ENCODE measurements around the gene PIK3R5. TPM values are rescaled to one million over a fixed set of nuclear protein-coding genes. Genes with fewer than 3 reads are reported as not detected.

The PIK3R5 gene
- polyA plus RNA-seq, 1 donor from 2014 or later: not detected

DNA sequence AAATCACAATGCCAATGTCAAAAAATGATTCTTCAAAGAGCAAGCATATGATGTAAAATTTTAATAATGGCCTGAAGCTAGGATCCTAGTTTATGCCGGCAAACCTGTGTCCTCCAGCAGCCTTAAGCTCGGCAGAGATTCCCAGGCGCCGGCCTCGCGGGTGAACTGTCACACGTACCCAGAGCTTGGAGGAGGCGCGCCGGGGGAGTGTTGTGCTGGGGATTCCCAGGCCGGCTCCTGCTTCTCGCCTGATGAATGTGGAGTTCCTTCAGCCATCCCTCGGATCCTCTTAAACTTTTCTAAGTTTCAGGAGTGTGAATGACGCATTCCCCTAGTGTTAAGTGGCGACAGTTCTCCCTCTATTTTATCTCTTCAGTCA is 36.7 kb upstream of the PIK3R5 start:
- H3K79me2 ChIP-seq (replicated peaks; ENCODE audit: insufficient read depth, low read length): no peaks in the 10 kb centered on the region
- no peak overlapping the region for H2AFZ ChIP-seq (ENCODE audit: low read depth, low read length)
- H4K20me1 ChIP-seq (ENCODE audit: insufficient read depth): no peaks in the 10 kb centered on the region
- peak overlapping the region; percentile 63 for H3K4me3 ChIP-seq (ENCODE audit: low read length)
- peak overlapping the region; percentile 52 for H3K9ac ChIP-seq (ENCODE audit: low read length)
- H3K36me3 ChIP-seq (ENCODE audit: insufficient read depth, low read length): no peaks in the 10 kb centered on the region
- H3F3A ChIP-seq (ENCODE audit: insufficient read depth, low read length, poor library complexity, severe bottlenecking): no peaks in the 10 kb centered on the region
- no peaks in the 10 kb centered on the region for H3K9me2 ChIP-seq (ENCODE audit: insufficient read depth, low read length)
- no peak overlapping the region for H3K27ac ChIP-seq (ENCODE audit: low read length)
- no peak for TF ChIP-seq EZH2 (IDR thresholded peaks at IDR 0.05; ENCODE audit: borderline replicate concordance, insufficient read depth, low read length, poor library complexity, severe bottlenecking)
- TF ChIP-seq EP300 (conservative IDR thresholded peaks at IDR 0.05; ENCODE audit: poor library complexity, severe bottlenecking): no peak
- TF ChIP-seq, protein P1, sequence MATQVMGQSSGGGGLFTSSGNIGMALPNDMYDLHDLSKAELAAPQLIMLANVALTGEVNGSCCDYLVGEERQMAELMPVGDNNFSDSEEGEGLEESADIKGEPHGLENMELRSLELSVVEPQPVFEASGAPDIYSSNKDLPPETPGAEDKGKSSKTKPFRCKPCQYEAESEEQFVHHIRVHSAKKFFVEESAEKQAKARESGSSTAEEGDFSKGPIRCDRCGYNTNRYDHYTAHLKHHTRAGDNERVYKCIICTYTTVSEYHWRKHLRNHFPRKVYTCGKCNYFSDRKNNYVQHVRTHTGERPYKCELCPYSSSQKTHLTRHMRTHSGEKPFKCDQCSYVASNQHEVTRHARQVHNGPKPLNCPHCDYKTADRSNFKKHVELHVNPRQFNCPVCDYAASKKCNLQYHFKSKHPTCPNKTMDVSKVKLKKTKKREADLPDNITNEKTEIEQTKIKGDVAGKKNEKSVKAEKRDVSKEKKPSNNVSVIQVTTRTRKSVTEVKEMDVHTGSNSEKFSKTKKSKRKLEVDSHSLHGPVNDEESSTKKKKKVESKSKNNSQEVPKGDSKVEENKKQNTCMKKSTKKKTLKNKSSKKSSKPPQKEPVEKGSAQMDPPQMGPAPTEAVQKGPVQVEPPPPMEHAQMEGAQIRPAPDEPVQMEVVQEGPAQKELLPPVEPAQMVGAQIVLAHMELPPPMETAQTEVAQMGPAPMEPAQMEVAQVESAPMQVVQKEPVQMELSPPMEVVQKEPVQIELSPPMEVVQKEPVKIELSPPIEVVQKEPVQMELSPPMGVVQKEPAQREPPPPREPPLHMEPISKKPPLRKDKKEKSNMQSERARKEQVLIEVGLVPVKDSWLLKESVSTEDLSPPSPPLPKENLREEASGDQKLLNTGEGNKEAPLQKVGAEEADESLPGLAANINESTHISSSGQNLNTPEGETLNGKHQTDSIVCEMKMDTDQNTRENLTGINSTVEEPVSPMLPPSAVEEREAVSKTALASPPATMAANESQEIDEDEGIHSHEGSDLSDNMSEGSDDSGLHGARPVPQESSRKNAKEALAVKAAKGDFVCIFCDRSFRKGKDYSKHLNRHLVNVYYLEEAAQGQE (IDR thresholded peaks at IDR 0.05; ENCODE audit: borderline replicate concordance): no peak
- no peak for TF ChIP-seq MXI1 (conservative IDR thresholded peaks at IDR 0.05; ENCODE audit: poor library complexity, severe bottlenecking)
- TF ChIP-seq TAF1 (IDR thresholded peaks at IDR 0.05; ENCODE audit: low read depth): no peak
- TF ChIP-seq, protein P2, sequence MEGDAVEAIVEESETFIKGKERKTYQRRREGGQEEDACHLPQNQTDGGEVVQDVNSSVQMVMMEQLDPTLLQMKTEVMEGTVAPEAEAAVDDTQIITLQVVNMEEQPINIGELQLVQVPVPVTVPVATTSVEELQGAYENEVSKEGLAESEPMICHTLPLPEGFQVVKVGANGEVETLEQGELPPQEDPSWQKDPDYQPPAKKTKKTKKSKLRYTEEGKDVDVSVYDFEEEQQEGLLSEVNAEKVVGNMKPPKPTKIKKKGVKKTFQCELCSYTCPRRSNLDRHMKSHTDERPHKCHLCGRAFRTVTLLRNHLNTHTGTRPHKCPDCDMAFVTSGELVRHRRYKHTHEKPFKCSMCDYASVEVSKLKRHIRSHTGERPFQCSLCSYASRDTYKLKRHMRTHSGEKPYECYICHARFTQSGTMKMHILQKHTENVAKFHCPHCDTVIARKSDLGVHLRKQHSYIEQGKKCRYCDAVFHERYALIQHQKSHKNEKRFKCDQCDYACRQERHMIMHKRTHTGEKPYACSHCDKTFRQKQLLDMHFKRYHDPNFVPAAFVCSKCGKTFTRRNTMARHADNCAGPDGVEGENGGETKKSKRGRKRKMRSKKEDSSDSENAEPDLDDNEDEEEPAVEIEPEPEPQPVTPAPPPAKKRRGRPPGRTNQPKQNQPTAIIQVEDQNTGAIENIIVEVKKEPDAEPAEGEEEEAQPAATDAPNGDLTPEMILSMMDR (IDR thresholded peaks at IDR 0.05; ENCODE audit: poor library complexity, severe bottlenecking): no peak
- TF ChIP-seq SMC3 (conservative IDR thresholded peaks at IDR 0.05; ENCODE audit: poor library complexity): no peak
- no peak for TF ChIP-seq RAD21 (conservative IDR thresholded peaks at IDR 0.05)
- no peak for TF ChIP-seq POLR2AphosphoS5 (IDR thresholded peaks at IDR 0.05)
- no peak overlapping the region for H3K4me2 ChIP-seq (ENCODE audit: low read length)
- H3K9me3 ChIP-seq (ENCODE audit: low read length): no peaks in the 10 kb centered on the region
- peaks cover 44% of the 10 kb centered on the region for H3K27me3 ChIP-seq (ENCODE audit: insufficient read depth, low read depth, low read length)

DNA sequence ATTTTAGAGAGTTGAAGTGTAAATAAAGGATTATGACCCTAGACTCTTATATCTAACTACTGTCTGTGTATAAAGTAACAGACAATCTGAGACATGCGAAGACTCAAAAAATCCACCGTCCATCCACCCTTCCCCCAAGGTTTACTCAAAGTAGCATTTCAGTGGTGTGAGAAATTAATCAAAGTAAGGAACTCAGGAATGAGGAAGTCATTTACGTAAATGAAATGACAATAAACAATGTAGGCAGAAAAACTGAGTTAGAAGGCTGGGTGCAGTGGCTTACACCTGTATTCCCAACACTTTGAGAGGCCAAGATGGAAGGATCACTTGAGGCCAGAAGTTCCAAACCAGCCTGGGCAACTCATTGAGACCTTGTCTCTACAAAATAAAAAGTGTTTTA is 36.1 kb upstream of the PIK3R5 start:
- H3K36me3 ChIP-seq (ENCODE audit: insufficient read depth, low read length): no peaks in the 10 kb centered on the region
- H3K9me2 ChIP-seq (ENCODE audit: insufficient read depth, low read length): no peaks in the 10 kb centered on the region
- H3K4me3 ChIP-seq (ENCODE audit: low read length): no peak overlapping the region
- no peak overlapping the region for H2AFZ ChIP-seq (ENCODE audit: low read depth, low read length)
- no peak overlapping the region for H3K27ac ChIP-seq (ENCODE audit: low read length)
- H3F3A ChIP-seq (ENCODE audit: insufficient read depth, low read length, poor library complexity, severe bottlenecking): no peaks in the 10 kb centered on the region
- H3K79me2 ChIP-seq (replicated peaks; ENCODE audit: insufficient read depth, low read length): no peaks in the 10 kb centered on the region
- H3K9me3 ChIP-seq (ENCODE audit: low read length): no peaks in the 10 kb centered on the region
- TF ChIP-seq, protein P1 (IDR thresholded peaks at IDR 0.05; ENCODE audit: borderline replicate concordance): no peak
- TF ChIP-seq POLR2AphosphoS5 (IDR thresholded peaks at IDR 0.05) (no peak), TAF1 (IDR thresholded peaks at IDR 0.05; ENCODE audit: low read depth) (no peak), MXI1 (conservative IDR thresholded peaks at IDR 0.05; ENCODE audit: poor library complexity, severe bottlenecking) (no peak), EP300 (conservative IDR thresholded peaks at IDR 0.05; ENCODE audit: poor library complexity, severe bottlenecking) (no peak), RAD21 (conservative IDR thresholded peaks at IDR 0.05) (no peak), SMC3 (conservative IDR thresholded peaks at IDR 0.05; ENCODE audit: poor library complexity) (no peak), EZH2 (IDR thresholded peaks at IDR 0.05; ENCODE audit: borderline replicate concordance, insufficient read depth, low read length, poor library complexity, severe bottlenecking) (no peak)
- TF ChIP-seq, protein P2 (IDR thresholded peaks at IDR 0.05; ENCODE audit: poor library complexity, severe bottlenecking): no peak
- no peak overlapping the region for H3K9ac ChIP-seq (ENCODE audit: low read length)
- peaks cover 44% of the 10 kb centered on the region for H3K27me3 ChIP-seq (ENCODE audit: insufficient read depth, low read depth, low read length)
- H4K20me1 ChIP-seq (ENCODE audit: insufficient read depth): no peaks in the 10 kb centered on the region
- H3K4me2 ChIP-seq (ENCODE audit: low read length): no peak overlapping the region

All from neural cell (in vitro differentiated cells).